Transverse colon (tissue), 4 donors: ENCODE data around the gene KAT8.

Experiments
- CTCF ChIP-seq, 5 experiments: fragments of 200-600 bp in 3 of 5; fragments of 450-650 bp in 2 of 5; sonication (generic) in 3 of 5; IDR thresholded peaks; 1 replicate in 2 of 5; 2 replicates in 3 of 5; pipeline ENCODE4 v1.5.1; 2016 to 2017; ENCODE audit warnings: antibody characterized with exemption in 5 of 5, inconsistent platforms in 3 of 5, mild to moderate bottlenecking in 2 of 5, moderate library complexity in 1 of 5
- POLR2A ChIP-seq: fragments of 450-650 bp; IDR thresholded peaks from one replicate; pipeline ENCODE4 v1.6.1; 2016; ENCODE audit warnings: antibody characterized with exemption, mild to moderate bottlenecking, moderate library complexity
- POLR2AphosphoS5 ChIP-seq, 3 donors: sonication (generic); formaldehyde crosslinking; IDR thresholded peaks; one replicate each; pipeline ENCODE4 v1.6.1; 2016; ENCODE audit warnings: antibody characterized with exemption in 3 of 3

- TF ChIP-seq CTCF (IDR thresholded peaks at IDR 0.05) (no peak), POLR2A (no peak), POLR2AphosphoS5 (IDR thresholded peaks at IDR 0.05) (no peak)
These were observed 38.0 kb upstream of the KAT8 start for GRCh38 chr16:31079342-31079944.
